Fibroblast of villous mesenchyme (primary cell): Measurements from ENCODE around the gene DAB1. TPM values are rescaled to one million over a fixed set of nuclear protein-coding genes. Genes with fewer than 3 reads are reported as not detected.

ENCODE experiments used
- DNase-seq: peaks from one replicate; pipeline ENCODE4 v3.0.0-alpha.2; 2010; ENCODE audit warnings: low read depth
- H3K4me3 ChIP-seq: 2 replicates; pipeline ENCODE4 v1.5.1; 2011; ENCODE audit warnings: low read depth, mild to moderate bottlenecking, low read length
- total RNA-seq: library from RNA; depleted of rRNA; stranded (reverse); fragments of >200 nt; gene quantifications from 2 replicates; pipeline ENCODE4 v1.2.3, GENCODE V29; 2012
- TF ChIP-seq, protein P1 (sequence below): IDR thresholded peaks from 2 replicates; pipeline ENCODE4 v1.5.1; 2012; ENCODE audit warnings: low read depth, mild to moderate bottlenecking, low read length; ENCODE audit not compliant: insufficient read depth

The DAB1 gene
- total RNA-seq, 1 donor = not detected

DNA sequence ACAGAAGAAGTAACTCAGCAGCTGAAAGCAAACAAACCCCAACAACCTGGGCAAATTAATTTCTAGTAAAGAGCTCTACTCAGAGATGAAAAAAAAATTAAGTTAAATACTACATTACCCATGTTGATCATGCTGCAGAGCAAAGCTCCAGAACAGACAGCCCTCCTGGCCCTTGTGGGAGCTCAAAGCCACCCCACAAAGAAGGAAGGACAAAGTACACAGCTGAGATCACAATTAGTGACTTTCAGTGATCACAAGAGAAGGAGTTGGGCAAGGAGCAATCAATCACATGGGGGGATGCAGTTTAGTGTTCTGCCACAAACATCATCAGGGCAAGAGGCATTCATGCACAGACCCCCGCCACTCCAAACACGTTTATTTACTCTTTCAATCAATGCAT, 114.2 kb downstream of the DAB1 start:
- H3K4me3 ChIP-seq = no peak overlapping the region
- TF ChIP-seq, protein P1, sequence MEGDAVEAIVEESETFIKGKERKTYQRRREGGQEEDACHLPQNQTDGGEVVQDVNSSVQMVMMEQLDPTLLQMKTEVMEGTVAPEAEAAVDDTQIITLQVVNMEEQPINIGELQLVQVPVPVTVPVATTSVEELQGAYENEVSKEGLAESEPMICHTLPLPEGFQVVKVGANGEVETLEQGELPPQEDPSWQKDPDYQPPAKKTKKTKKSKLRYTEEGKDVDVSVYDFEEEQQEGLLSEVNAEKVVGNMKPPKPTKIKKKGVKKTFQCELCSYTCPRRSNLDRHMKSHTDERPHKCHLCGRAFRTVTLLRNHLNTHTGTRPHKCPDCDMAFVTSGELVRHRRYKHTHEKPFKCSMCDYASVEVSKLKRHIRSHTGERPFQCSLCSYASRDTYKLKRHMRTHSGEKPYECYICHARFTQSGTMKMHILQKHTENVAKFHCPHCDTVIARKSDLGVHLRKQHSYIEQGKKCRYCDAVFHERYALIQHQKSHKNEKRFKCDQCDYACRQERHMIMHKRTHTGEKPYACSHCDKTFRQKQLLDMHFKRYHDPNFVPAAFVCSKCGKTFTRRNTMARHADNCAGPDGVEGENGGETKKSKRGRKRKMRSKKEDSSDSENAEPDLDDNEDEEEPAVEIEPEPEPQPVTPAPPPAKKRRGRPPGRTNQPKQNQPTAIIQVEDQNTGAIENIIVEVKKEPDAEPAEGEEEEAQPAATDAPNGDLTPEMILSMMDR = no peak
- no peak for DNase-seq

DNA sequence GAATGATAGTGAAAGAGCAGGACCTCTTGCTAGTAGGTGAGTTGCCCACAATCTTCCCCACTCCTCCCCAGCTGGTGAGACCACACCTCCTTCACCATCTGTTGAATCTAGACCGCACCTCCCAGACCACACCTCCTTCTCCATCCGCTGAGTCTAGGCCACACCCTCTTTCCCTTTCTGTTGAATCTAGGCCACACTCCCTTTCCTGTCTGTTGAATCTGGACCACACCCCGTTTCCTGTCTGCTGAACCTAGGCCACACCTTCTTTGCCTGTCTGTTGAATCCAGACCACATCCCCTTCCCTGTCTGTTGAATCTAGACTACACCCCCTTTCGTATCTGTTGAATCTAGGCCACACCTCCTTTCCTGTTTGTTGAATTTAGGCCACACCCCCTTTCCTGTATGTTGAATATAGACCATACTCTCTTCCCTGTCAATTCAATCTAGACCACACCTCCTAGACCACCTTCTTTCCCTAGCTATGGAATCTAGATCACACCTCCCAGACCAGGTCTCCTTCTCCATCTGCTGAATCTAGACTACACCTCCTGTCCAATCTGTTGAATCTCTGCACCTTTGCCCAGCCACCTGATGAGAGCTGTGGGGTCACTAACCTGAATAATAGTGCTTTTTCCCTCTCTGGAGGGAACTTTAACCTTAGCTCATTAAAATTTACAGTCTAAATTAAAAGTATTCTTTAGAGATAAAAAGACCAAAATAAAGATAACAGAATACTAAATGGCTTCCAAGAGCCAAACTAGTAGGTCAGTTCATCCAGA, 116.3 kb downstream of the DAB1 start:
- no peak overlapping the region for H3K4me3 ChIP-seq
- TF ChIP-seq, protein P1 = no peak
- DNase-seq = no peak

DNA sequence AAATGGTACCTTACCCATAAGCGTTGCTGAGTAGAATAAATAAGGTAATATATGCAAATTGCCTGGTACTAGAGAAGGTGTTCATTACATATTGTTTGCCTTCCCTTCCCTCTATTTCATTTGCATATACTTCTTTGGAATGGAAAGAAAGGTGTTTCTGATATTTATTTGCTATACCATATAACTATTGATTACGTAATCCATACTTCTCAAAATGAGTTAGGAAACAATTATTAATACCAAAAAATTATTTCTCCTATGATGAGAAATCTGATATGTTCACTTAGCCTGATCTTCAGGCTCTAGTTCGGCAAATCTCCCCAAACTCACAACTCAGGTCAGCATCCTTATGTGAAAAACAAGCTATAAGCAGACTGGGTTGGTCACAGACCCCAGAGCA, 119.3 kb downstream of the DAB1 start:
- no peak for DNase-seq
- TF ChIP-seq, protein P1 = no peak
- H3K4me3 ChIP-seq = no peak overlapping the region

DNA sequence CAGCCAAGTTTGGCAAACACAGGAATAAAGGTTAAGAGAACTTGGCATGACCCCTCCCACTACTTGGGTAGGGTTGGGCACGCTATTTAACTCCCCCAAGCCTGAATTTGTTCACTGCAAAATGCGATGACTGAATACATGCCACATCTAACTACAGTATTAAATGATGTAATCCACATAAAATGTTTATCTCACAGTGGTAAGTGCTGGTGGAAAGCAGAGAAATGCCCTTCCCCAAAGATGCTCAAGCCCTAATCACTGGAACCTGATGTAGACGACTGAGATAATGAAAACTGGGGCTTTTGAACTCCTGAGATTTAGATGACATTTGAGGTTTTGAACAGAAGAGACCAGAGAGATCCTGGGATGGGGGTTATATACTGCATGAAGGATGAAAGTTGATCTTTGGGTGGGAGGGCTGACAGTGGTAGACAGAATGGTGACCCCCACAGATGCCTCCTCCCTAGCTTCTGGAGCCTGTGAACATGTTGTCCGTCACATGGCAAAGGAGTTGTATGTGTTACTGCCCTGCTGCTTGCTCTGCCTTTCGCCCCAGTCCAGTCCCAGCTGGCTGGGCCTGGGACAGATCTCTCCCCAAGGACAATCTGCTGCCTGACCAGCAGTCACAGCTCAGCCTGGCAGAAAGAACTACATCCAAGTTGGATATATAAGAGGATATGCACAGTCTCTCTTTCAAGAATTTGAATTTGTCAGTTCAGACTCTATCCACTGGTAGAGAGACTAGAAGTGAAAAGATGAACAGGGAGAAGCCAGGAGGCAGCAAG, 120.9 kb downstream of the DAB1 start:
- DNase-seq = no peak
- TF ChIP-seq, protein P1 = no peak
- no peak overlapping the region for H3K4me3 ChIP-seq

DNA sequence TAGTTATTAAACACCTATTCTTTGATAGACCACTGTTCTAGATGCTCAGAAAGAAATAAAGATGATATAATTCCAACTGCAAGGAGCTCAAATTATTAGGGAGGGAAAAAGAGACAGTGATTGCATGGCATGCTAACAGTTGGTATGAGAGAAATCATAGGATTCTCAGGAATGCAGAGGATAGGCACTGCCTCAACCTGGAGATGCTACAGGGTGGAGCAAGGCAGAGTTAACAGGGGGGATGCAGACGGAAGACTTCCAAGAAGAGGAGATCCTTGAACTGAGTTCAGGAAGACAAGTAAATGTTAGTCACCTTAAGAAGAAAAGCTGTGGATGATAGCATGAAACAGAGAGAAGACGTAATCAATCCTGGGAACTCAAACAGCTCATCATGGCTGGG, 123.7 kb downstream of the DAB1 start:
- DNase-seq = no peak
- TF ChIP-seq, protein P1 = no peak

DNA sequence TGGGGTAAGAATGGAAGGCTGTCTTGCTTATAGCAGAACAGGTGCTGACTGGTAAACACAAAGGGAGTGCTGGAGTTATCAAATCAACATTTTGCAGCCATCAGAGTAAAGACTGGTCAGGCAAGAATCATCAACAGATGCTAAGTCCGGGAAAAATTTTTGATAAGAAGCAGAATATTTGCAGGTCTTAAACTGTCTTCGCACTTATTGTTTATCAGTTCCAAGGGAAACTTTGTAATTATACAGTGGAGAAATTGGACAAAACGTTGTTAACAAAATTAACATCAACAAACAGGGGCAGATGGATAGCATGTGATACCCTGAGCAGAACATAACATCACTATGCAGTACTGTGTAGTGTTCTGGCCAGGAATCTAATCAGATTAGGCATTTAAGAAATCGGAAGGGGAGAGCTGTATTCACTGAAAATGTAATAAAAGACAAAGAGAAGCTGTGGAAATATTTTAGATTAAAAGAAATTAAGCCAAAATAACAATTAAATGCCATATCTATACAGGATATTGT, 127.1 kb downstream of the DAB1 start:
- no peak overlapping the region for H3K4me3 ChIP-seq
- DNase-seq = no peak
- TF ChIP-seq, protein P1 = no peak

More for the DNA sequence above, 123.7 kb downstream of the DAB1 start:
- no peak overlapping the region for H3K4me3 ChIP-seq
